Posterior vena cava (tissue), 2 donors: ENCODE data around the gene CDC14A. TPM values are rescaled to one million over a fixed set of nuclear protein-coding genes. Genes with fewer than 3 reads are reported as not detected.
A peak's percentile ranks its signal among the peaks of the same experiment; 100 is the strongest.

ENCODE experiments used
- DNase-seq: peaks from one replicate; pipeline ENCODE4 v3.0.0-alpha.2; 2020; ENCODE audit warnings: low spot score
- intact Hi-C, 2 donors: fragments of 100-400 bp; cut with DNase I; formaldehyde crosslinking; loops; one replicate each; pipeline versions ENCODE4 v1.14.1 to v1.14.2; 2022 to 2023
- total RNA-seq, 2 donors: library from RNA; stranded (reverse); fragmentation: NEBNext Ultra II Directional; extraction: Animal tissue kit (Norgen Biotek cat#: 25700); gene quantifications; one replicate each; pipeline ENCODE4 v1.2.1, GENCODE V29; 2021
- donor health status: DM: yes; HTN: yes; CAD: no.
- donor health status: DM: yes; HTN: yes; CAD: no.

CDC14A gene
- total RNA-seq, 2 donors from 2014 or later, result 6.5 to 7.5 TPM

- no peak for DNase-seq
- intact Hi-C loops, result no loop called here
Measured at GRCh38 chr1:100431954-100432353, 79.6 kb downstream of the CDC14A start.

- intact Hi-C loops, result no loop called here
- no peak for DNase-seq
Measured at GRCh38 chr1:100433563-100433962, 81.3 kb downstream of the CDC14A start.

- intact Hi-C loops, result no loop called here
- DNase-seq, result no peak
Measured at GRCh38 chr1:100434831-100435230, 82.5 kb downstream of the CDC14A start.

- intact Hi-C loops, result no loop called here
- no peak for DNase-seq
Measured at GRCh38 chr1:100438375-100438774, 86.1 kb downstream of the CDC14A start.

GRCh38 chr1:100438789-100439188, 86.5 kb downstream of the CDC14A start:
- DNase-seq, result no peak
- intact Hi-C loops, result no loop called here

GRCh38 chr1:100440075-100440809, 87.9 kb downstream of the CDC14A start:
- intact Hi-C loops, result loop anchor here in 1 of 2 donors (10.0 kb wide), 1 partner anchor 915 kb away; no protein-coding TSS in a partner anchor
- no peak for DNase-seq

GRCh38 chr1:100441146-100441545, 88.8 kb downstream of the CDC14A start:
- no peak for DNase-seq
- intact Hi-C loops, result loop anchor here in 1 of 2 donors (10.0 kb wide), 1 partner anchor 916 kb away; no protein-coding TSS in a partner anchor

- intact Hi-C loops, result loop anchor here in 1 of 2 donors (10.0 kb wide), 1 partner anchor 917 kb away; no protein-coding TSS in a partner anchor
Measured at GRCh38 chr1:100441651-100442050, 89.3 kb downstream of the CDC14A start.

GRCh38 chr1:100443811-100444571, 91.7 kb downstream of the CDC14A start:
- no peak for DNase-seq
- intact Hi-C loops, result loop anchor here in 1 of 2 donors (10.0 kb wide), 1 partner anchor 919 kb away; no protein-coding TSS in a partner anchor

More at GRCh38 chr1:100441651-100442050, 89.3 kb downstream of the CDC14A start:
- no peak for DNase-seq

- intact Hi-C loops, result loop anchor here in 1 of 2 donors (10.0 kb wide), 1 partner anchor 921 kb away; no protein-coding TSS in a partner anchor
- DNase-seq, result no peak
Measured at GRCh38 chr1:100445565-100445964, 93.3 kb downstream of the CDC14A start.

- intact Hi-C loops, result loop anchor here in 1 of 2 donors (10.0 kb wide), 1 partner anchor 924 kb away; no protein-coding TSS in a partner anchor
- DNase-seq, result no peak
Measured at GRCh38 chr1:100448366-100448765, 96.1 kb downstream of the CDC14A start.

GRCh38 chr1:100449477-100449876, 97.2 kb downstream of the CDC14A start:
- intact Hi-C loops, result loop anchor here in 1 of 2 donors (10.0 kb wide), 1 partner anchor 925 kb away; no protein-coding TSS in a partner anchor
- DNase-seq, result no peak

- DNase-seq, result no peak
- intact Hi-C loops, result loop anchor here in 1 of 2 donors (10.0 kb wide), 1 partner anchor 412 kb away; no protein-coding TSS in a partner anchor
Measured at GRCh38 chr1:100452641-100453040, 100.3 kb downstream of the CDC14A start.

- intact Hi-C loops, result loop anchor here in 1 of 2 donors (10.0 kb wide), 1 partner anchor 409 kb away; no protein-coding TSS in a partner anchor
- no peak for DNase-seq
Measured at GRCh38 chr1:100455478-100456072, 103.3 kb downstream of the CDC14A start.

- DNase-seq, result no peak
- intact Hi-C loops, result loop anchor here in 1 of 2 donors (10.0 kb wide), 1 partner anchor 408 kb away; no protein-coding TSS in a partner anchor
Measured at GRCh38 chr1:100456880-100457279, 104.6 kb downstream of the CDC14A start.

GRCh38 chr1:100457683-100458082, 105.4 kb downstream of the CDC14A start:
- DNase-seq, result no peak
- intact Hi-C loops, result loop anchor here in 1 of 2 donors (10.0 kb wide), 1 partner anchor 407 kb away; no protein-coding TSS in a partner anchor

- DNase-seq, result no peak
Measured at GRCh38 chr1:100458661-100459357, 106.5 kb downstream of the CDC14A start.

GRCh38 chr1:100459358-100460114, 107.2 kb downstream of the CDC14A start:
- DNase-seq, result peak; percentile 90
- intact Hi-C loops, result loop anchor here (5.0 to 10.0 kb wide), 4 partner anchors 405 to 655 kb away; no protein-coding TSS in a partner anchor

More at GRCh38 chr1:100458661-100459357, 106.5 kb downstream of the CDC14A start:
- intact Hi-C loops, result loop anchor here in 1 of 2 donors (10.0 kb wide), 1 partner anchor 406 kb away; no protein-coding TSS in a partner anchor
